ENCODE data around the gene MCC.
"Not testable (repeated sequence)": the region's sequence is repeated elsewhere in the genome, so short reads cannot be mapped to it uniquely, and the experiment has no call there.

Gene MCC

GRCh38 chr5:113081091-113081839, 407.0 kb downstream of the MCC start:
- no peak for DNase-seq (ENCODE audit: low spot score)

- not testable (repeated sequence) for DNase-seq (ENCODE audit: low spot score)
Measured at GRCh38 chr5:113076649-113077048, 411.6 kb downstream of the MCC start.

DNA sequence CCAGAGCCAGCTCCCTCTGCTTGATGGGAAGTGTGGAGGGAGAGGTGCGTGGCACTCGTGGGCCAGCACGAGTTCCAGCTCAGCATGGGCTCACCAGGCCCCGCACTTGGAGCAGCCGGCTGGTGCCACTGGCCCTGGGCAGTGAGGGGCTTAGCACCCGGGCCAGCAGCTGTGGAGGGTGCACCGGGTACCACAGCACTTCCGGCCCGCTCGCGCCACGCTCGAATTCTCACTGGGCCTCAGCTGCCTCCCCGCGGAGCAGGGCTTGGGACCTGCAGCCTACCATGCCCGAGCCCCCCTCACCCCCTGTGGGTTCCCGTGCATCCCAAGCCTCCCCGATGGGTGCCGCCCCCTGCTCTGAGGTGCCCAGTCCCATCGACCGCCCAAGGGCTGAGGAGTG, 413.2 kb downstream of the MCC start:
- no peak for DNase-seq (ENCODE audit: low spot score)

DNA sequence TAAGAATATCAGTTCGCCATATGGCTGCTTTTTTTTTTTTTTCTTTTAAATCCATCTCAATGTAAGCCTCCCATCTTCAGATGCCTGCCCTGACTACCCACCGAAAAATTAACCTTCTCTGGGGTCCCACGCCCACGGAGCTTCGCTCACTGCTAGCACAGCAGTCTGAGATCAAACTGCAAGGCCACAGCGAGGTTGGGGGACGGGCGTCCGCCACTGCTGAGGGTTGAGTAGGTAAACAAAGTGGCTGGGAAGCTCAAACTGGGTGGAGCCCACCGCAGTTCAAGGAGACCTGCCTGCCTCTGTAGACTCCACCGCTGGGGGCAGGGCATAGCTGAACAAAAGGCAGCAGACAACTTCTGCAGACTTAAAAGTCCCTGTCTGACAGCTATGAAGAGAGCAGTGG, 414.6 kb downstream of the MCC start:
- DNase-seq (ENCODE audit: low spot score): not testable (repeated sequence)

DNA sequence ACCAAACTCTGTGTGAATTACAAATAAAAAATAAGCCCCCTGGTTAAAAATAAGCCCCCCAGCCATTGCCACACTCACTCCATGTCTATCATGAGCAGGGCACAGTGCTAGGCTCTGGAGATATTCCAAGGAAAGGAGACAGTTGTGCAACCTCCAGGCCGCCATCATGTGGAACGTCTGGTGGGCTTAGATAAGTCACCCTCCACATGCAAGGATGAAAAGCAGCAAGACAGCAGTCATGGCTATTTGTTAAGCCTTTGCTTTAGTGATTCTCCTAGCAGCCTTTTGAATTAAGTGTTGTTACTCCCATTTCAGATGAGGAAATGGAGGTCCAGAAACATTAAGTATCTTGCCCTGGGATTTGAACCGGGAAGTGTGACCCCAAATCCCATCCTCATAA, 416.9 kb downstream of the MCC start:
- DNase-seq (ENCODE audit: low spot score): no peak

GRCh38 chr5:113070901-113071300, 417.4 kb downstream of the MCC start:
- DNase-seq (ENCODE audit: low spot score): no peak

GRCh38 chr5:113068559-113068958, 419.7 kb downstream of the MCC start:
- no peak for DNase-seq (ENCODE audit: low spot score)

DNA sequence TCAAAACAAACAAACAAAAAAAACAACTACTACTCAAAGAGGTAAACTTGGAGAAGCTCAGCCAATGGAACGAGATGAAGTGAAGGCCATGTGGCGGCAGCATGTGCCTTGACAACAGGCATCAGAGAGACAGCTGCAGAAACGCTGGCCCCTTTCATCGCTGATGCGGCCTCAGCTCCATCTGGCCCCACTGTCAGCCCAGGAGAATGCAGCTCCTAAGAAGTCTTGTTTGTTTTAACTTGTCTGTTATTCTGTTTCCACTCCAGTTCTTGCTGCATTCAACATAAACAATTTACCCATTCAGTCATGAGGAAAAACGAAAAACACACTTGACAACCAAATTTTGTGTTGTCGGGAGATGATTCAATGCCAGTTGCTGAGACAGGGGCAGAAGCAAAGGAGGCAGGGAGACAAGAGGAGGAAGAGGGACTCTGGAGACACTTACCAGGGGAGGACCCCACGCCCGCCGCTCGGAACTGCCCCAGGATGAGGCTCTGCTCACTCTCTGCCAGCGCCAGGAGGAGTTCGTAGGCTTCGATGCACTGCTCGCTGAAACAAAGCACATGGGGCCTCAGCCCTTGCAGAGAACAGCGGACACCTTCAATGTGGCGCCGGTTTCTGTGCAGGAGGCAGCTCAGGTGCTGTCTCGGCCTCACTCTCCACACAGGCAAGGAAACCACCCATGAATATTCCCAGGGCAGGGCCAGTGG, 420.5 kb downstream of the MCC start:
- no peak for DNase-seq (ENCODE audit: low spot score)

GRCh38 chr5:113065626-113066025, 422.6 kb downstream of the MCC start:
- no peak for DNase-seq (ENCODE audit: low spot score)

- no peak for DNase-seq (ENCODE audit: low spot score)
Measured at GRCh38 chr5:113064806-113065205, 423.4 kb downstream of the MCC start.

DNA sequence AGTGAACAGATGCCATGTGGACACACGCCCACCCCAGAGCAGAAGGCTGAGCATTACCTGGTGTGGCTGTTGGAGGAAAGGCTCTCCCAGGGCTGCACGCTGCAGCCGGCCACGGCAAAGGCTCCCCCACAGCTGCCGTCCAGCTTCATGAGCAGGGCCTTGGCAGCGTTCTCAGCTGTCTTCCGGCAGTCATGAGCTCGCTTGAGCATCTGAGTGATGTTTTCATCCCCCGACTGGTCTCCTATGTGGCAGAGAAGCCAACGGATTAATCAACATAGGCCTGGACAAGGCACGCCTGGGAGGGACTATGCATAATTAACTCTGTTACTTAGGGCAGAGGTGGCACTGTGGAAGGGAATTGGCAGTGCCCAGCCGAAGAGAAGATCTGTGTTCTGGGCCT, 424.3 kb downstream of the MCC start:
- DNase-seq (ENCODE audit: low spot score): no peak

GRCh38 chr5:113062869-113063508, 425.3 kb downstream of the MCC start:
- no peak for DNase-seq (ENCODE audit: low spot score)

DNA sequence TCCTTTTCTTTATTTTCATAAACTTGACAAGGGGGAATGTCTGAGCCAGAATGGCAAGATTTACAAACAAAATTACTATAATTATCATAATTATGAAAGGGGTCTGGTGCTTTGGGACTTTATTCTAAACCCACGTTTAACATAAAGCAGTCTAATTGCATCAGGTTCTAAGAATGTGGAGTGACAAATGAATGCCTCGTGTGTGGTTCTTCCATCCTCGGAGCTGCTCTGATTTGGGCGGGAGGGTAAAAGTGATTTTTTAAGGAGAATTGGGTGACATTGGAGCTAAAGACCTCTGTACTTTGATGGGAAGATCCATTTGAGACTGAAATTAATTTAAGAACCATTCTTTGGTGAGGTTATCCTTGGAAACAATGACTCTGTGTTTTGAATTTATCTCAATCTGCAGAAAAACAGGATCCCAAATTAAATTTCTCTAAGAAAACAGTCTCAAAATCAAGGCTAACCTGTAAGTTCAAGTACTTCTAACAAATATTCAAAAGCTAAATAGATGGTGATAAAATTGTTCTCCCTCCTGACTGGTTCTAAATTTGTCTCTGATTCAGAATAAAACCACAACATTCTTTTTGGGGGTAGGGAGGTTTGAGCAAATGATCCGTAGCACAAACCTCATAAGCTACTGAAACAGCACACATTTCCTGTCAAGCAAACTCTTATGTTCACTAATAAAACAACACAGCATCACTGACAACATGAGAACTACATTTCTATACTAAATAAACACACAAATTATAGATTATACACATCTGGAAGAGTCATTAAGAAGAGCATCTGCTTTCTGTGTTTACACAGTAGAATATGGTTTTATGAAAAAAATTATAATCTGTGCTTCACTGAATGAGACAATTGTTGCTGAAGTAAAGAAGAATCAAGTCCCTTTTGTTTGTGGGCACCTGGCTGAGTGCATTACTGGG, 426.1 kb downstream of the MCC start:
- no peak for DNase-seq (ENCODE audit: low spot score)

DNA sequence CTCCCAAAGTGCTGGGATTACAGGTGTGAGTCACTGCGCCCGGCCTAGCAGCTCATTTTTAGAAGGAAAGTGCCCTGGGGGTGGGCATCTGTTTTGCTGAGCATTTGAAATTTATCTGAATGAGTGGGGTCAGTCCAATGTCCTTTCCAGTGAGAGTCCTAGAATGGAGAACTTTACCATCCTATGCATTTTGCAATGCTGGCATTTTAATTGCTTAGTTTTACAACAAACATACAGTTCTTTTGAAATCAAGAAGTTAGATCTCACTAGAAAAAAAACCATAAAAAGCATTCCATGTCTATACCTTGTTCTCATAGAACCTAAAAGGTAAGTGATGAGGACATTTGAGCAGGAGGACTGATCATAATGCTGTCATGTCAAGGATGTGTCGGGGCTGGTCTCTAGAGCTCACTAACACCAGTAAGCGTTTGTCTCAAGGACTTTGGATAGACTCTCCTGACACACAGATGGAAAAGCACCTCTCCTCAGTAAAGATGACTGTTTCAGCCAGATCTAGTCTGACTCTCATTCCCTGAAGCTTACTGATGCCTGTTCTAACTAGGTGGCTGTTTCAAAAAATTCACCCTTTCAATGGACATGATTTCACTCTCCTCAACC, 427.7 kb downstream of the MCC start:
- no peak for DNase-seq (ENCODE audit: low spot score)

DNA sequence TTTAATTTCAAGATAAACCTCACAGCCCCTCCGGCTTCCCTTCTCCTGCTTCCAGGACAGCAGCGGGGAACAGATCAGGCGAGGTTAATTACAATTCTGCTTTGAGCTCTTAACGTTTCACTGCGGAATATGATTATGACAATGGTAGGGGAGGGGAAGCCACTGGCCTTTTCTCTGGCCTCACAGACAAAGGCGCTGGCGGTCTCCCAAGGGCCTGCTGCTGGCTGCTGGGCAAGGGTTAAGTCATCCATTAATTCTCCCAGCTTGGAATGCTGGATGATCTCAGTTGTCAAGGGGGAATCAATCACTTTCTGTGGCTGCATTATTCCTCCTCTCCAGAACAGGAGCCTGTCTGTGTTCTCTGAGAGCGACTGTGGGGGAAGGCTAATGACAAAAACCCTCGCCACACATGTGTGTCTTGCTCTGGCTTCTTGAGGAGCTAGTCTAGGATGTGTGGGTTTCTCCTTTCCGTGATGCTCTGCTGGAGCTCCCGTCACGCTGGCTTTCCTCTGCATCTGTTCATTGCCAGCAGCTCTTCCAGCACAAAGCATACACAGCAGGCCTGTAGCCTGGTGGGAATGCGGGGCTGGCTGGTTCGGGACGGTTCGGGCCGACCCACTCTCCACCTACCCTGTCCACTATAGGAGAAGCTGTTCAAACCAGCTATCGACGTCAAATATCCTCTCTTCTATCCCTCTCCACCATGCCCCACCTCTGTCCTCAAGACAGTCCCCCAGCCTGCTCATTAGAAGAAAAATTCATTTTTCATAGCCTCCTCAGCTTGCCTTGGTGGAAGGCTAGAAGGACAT, 428.8 kb downstream of the MCC start:
- DNase-seq (ENCODE audit: low spot score): no peak

GRCh38 chr5:113058706-113059226, 429.5 kb downstream of the MCC start:
- DNase-seq (ENCODE audit: low spot score): no peak

- no peak for DNase-seq (ENCODE audit: low spot score)
Measured at GRCh38 chr5:113058269-113058668, 430.0 kb downstream of the MCC start.

GRCh38 chr5:113057557-113057984, 430.7 kb downstream of the MCC start:
- no peak for DNase-seq (ENCODE audit: low spot score)

- DNase-seq (ENCODE audit: low spot score): no peak
Measured at GRCh38 chr5:113056988-113057387, 431.3 kb downstream of the MCC start.

DNA sequence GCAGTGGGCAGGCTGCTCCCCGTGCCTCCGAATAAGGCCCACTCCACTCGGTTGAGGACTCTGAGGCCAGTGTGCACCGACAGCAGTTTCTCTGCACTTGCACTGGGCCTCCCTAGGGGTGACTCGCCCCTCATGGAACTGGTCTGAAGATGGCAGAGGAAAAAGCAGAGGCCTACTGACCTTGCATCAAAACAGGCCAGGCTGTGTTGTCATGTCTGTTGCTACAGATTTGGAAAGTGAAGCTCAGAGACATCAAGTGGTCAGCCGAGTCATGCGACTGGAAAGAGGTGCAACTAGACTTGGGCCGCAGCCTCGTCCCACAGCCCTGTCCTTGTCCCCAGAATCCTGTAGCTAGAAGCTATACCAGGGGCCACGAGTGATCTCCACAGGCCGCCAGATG, 433.4 kb downstream of the MCC start:
- no peak for DNase-seq (ENCODE audit: low spot score)
